AG20443 (cell line): ENCODE measurements around the gene TNFRSF1A.

ENCODE experiments used
- DNase-seq: peaks from one replicate; pipeline ENCODE4 v3.0.0; 2012; ENCODE audit warnings: low spot score, mixed read lengths

The TNFRSF1A gene

GRCh38 chr12:6374028-6374785, 32.3 kb upstream of the TNFRSF1A start:
- DNase-seq = no peak

- DNase-seq = no peak
Observed at GRCh38 chr12:6373022-6373787, 31.3 kb upstream of the TNFRSF1A start.

GRCh38 chr12:6372403-6373003, 30.6 kb upstream of the TNFRSF1A start:
- DNase-seq = peak; percentile 91

GRCh38 chr12:6370994-6371754, 29.3 kb upstream of the TNFRSF1A start:
- DNase-seq = no peak

- DNase-seq = no peak
Observed at GRCh38 chr12:6370576-6370935, 28.7 kb upstream of the TNFRSF1A start.

- DNase-seq = peak; percentile 48
Observed at GRCh38 chr12:6369916-6370575, 28.2 kb upstream of the TNFRSF1A start.

GRCh38 chr12:6368906-6369525, 27.1 kb upstream of the TNFRSF1A start:
- DNase-seq = no peak

GRCh38 chr12:6367969-6368892, 26.4 kb upstream of the TNFRSF1A start:
- DNase-seq = no peak

GRCh38 chr12:6367065-6367968, 25.4 kb upstream of the TNFRSF1A start:
- DNase-seq = no peak

- DNase-seq = peak; percentile 53
Observed at GRCh38 chr12:6364044-6364374, 22.1 kb upstream of the TNFRSF1A start.

GRCh38 chr12:6363330-6364043, 21.6 kb upstream of the TNFRSF1A start:
- peak; percentile 98 for DNase-seq

- no peak for DNase-seq
Observed at GRCh38 chr12:6363010-6363329, 21.1 kb upstream of the TNFRSF1A start.

GRCh38 chr12:6362403-6362802, 20.5 kb upstream of the TNFRSF1A start:
- no peak for DNase-seq

- no peak for DNase-seq
Observed at GRCh38 chr12:6361834-6362233, 20.0 kb upstream of the TNFRSF1A start.

- DNase-seq = no peak
Observed at GRCh38 chr12:6360578-6361490, 19.0 kb upstream of the TNFRSF1A start.

GRCh38 chr12:6360080-6360571, 18.2 kb upstream of the TNFRSF1A start:
- DNase-seq = no peak

GRCh38 chr12:6358881-6359280, 17.0 kb upstream of the TNFRSF1A start:
- DNase-seq = no peak
